Testis (tissue), 3 donors: Measurements from ENCODE around the gene MT1X. TPM values are rescaled to one million over a fixed set of nuclear protein-coding genes. Genes with fewer than 3 reads are reported as not detected.
A peak's percentile ranks its signal among the peaks of the same experiment; 100 is the strongest.
"Not testable (repeated sequence)": the region's sequence is repeated elsewhere in the genome, so short reads cannot be mapped to it uniquely, and the experiment has no call there.

Experiments used
- DNase-seq: peaks from one replicate; pipeline ENCODE4 v3.0.0-alpha.2; 2019
- H3K27ac ChIP-seq, 2 donors: fragments of 200-600 bp; sonication (generic); one replicate each; pipeline ENCODE4 v1.5.1; 2019
- H3K27me3 ChIP-seq: fragments of 200-600 bp; sonication (generic); one replicate; pipeline ENCODE4 v1.5.1; 2019
- H3K36me3 ChIP-seq: fragments of 200-600 bp; sonication (generic); one replicate; pipeline ENCODE4 v1.5.1; 2017; ENCODE audit warnings: low read depth; ENCODE audit errors: missing control alignments
- H3K4me1 ChIP-seq: fragments of 200-600 bp; sonication (generic); one replicate; pipeline ENCODE4 v1.5.1; 2019
- H3K4me3 ChIP-seq, 2 donors: fragments of 200-600 bp; sonication (generic); one replicate each; pipeline ENCODE4 v1.5.1; 2017 to 2019
- H3K9me3 ChIP-seq: fragments of 200-600 bp; sonication (generic); one replicate; pipeline ENCODE4 v1.5.1; 2017
- CTCF ChIP-seq, 3 experiments: fragments of 450-650 bp in 2 of 3; fragments of 200-600 bp in 1 of 3; sonication (generic) in 1 of 3; IDR thresholded peaks; one replicate each; pipeline ENCODE4 v1.5.1; 2016 to 2019; ENCODE audit warnings: antibody characterized with exemption in 3 of 3, mild to moderate bottlenecking in 2 of 3, moderate library complexity in 1 of 3
- POLR2A ChIP-seq: fragments of 450-650 bp; IDR thresholded peaks from one replicate; pipeline ENCODE4 v1.6.1; 2017; ENCODE audit warnings: antibody characterized with exemption, mild to moderate bottlenecking, moderate library complexity
- WGBS, 2 donors: methylation state at CpG; one replicate each; pipeline ENCODE4 v1.1.5; 2018; 5-methylcytosine and 5-hydroxymethylcytosine counted together
- intact Hi-C: fragments of 100-400 bp; cut with DNase I; formaldehyde crosslinking; loops from one replicate; pipeline ENCODE4 v1.15.1; 2023; ENCODE audit warnings: low total_unique reads
- polyA plus RNA-seq: library from polyadenylated mRNA; stranded (reverse); fragments of 350-450 nt; fragmentation: Illumina TruSeq; extraction: RNeasy Lipid Tissue Mini Kit (QIAGEN cat#74804); gene quantifications from one replicate; pipeline ENCODE4 v1.2.3, GENCODE V29; 2014; ENCODE audit warnings: low read depth, low replicate concordance; ENCODE audit not compliant: insufficient read depth
- total RNA-seq, 2 donors: library from RNA; depleted of rRNA; stranded (reverse); fragments of >200 nt; gene quantifications; one replicate each; pipeline ENCODE4 v1.2.3, GENCODE V29; 2016

Gene MT1X
- total and polyA plus RNA-seq, 3 donors from 2014 or later, result 51.7 to 180 (median 77.0) TPM

GRCh38 chr16:56672761-56673536 lies 9.3 kb upstream of the MT1X start:
- no peak overlapping the region for H3K27ac ChIP-seq
- no peaks in the 10 kb centered on the region for H3K36me3 ChIP-seq
- WGBS, 2 donors, result 95 to 99% methylated on average over 10 to 11 of the region's 11 CpGs
- H3K9me3 ChIP-seq, result no peaks in the 10 kb centered on the region
- H3K4me3 ChIP-seq, result no peak overlapping the region
- intact Hi-C loops, result no loop called here
- no peaks in the 10 kb centered on the region for H3K27me3 ChIP-seq
- DNase-seq, result no peak
- no peak for TF ChIP-seq CTCF (IDR thresholded peaks at IDR 0.05)
- H3K4me1 ChIP-seq, result peaks cover under 1% of the 10 kb centered on the region

GRCh38 chr16:56673921-56674320 lies 8.3 kb upstream of the MT1X start:
- peak in 2 of 3 experiments; percentile 31 to 48 for TF ChIP-seq CTCF (IDR thresholded peaks at IDR 0.05)
- no peak for TF ChIP-seq POLR2A
- Histone ChIP-seq H3K27me3 (no peaks in the 10 kb centered on the region), H3K27ac (no peak overlapping the region), H3K4me3 (no peak overlapping the region), H3K36me3 (no peaks in the 10 kb centered on the region), H3K9me3 (no peaks in the 10 kb centered on the region), H3K4me1 (no peaks in the 10 kb centered on the region)
- WGBS, 2 donors, result 61 to 64% methylated on average over 12 of the region's 12 CpGs
- intact Hi-C loops, result no loop called here
- no peak for DNase-seq

- WGBS, 2 donors, result 78 to 80% methylated on average over 6 of the region's 6 CpGs
- DNase-seq, H3K4me1 ChIP-seq, H3K9me3 ChIP-seq, H3K27ac ChIP-seq, H3K4me3 ChIP-seq, intact Hi-C loops, H3K36me3 ChIP-seq, H3K27me3 ChIP-seq: not testable (repeated sequence)
These were observed 7.7 kb upstream of the MT1X start for GRCh38 chr16:56674570-56674969.

- intact Hi-C loops, result no loop called here
- Histone ChIP-seq H3K4me3 (peak overlapping the region in 1 of 2 donors; percentile 39), H3K9me3 (no peaks in the 10 kb centered on the region), H3K4me1 (no peaks in the 10 kb centered on the region), H3K27me3 (no peaks in the 10 kb centered on the region), H3K27ac (no peak overlapping the region), H3K36me3 (no peaks in the 10 kb centered on the region)
- TF ChIP-seq CTCF (IDR thresholded peaks at IDR 0.05) (no peak), POLR2A (no peak)
- no peak for DNase-seq
- WGBS, 2 donors, result 15 to 32% methylated on average over 19 to 32 of the region's 32 CpGs
These were observed 6.5 kb upstream of the MT1X start for GRCh38 chr16:56675685-56676210.

- H3K27ac ChIP-seq, result no peak overlapping the region
- no peaks in the 10 kb centered on the region for H3K9me3 ChIP-seq
- no peak overlapping the region for H3K4me3 ChIP-seq
- TF ChIP-seq CTCF (IDR thresholded peaks at IDR 0.05) (no peak), POLR2A (no peak)
- intact Hi-C loops, result no loop called here
- no peaks in the 10 kb centered on the region for H3K36me3 ChIP-seq
- H3K27me3 ChIP-seq, result no peaks in the 10 kb centered on the region
- H3K4me1 ChIP-seq, result peaks cover 8% of the 10 kb centered on the region
- no peak for DNase-seq
- 84 to 90% methylated on average over 2 to 3 of the region's 3 CpGs for WGBS, 2 donors
These were observed 4.8 kb upstream of the MT1X start for GRCh38 chr16:56677474-56677873.
